ENCODE results near the gene RAD51B. TPM values are rescaled to one million over a fixed set of nuclear protein-coding genes. Genes with fewer than 3 reads are reported as not detected.

RAD51B gene
- total and polyA plus RNA-seq, 9 of the 15 experiments (the other 6 are each of a cell fraction or from before 2014, with no cell fraction given) = 8.5 to 17.3 (median 11.3) TPM

DNA sequence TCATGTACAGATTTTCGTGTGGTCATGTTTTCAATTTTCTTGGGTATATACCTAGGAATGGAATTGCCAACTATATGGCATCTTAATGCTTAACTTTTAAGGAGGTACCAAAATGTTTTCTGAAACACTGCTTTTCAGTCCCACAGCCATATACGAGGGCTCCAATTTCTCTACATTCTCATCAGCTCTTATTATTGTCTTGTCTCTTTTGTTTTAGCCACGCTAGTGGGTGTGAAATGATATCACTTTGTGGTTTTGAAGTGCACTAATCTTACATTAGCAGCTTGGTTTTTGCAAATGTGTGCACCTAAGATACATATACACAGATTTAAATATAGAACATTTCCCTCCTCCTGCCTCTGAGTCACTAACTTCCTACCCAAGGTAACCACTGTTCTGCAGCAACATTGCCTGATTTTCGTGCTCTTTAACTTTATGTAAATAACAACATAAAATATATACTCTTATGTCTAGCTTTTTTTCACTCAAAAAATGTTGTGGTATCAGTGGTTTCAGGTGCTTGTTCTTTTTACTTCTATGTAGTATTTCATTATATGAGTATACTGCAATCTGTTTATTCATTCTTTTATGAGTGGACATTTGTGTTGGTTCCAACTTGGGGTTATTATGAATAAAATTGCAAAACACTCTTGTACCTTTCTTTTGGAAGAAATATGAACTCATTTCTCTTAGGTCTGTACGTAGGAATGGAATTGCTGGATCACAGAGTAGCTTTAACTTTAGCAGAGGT, 900.2 kb downstream of the RAD51B start (continued):
- TF ChIP-seq SAFB2 (IDR thresholded peaks at IDR 0.05; ENCODE audit: borderline replicate concordance, low read depth, low read length, severe bottlenecking) (no peak), MAFK (IDR thresholded peaks at IDR 0.05; ENCODE audit: low read length) (no peak), CHD2 (IDR thresholded peaks at IDR 0.05; ENCODE audit: low read depth, low read length) (no peak), PHB2 (IDR thresholded peaks at IDR 0.05; ENCODE audit: low read depth) (peak; percentile 92), CC2D1A (IDR thresholded peaks at IDR 0.05) (peak; percentile 94), KDM5B (IDR thresholded peaks at IDR 0.05; ENCODE audit: insufficient replicate concordance, low read depth, low read length) (no peak), KDM2B (CRISPR knock-in tag; IDR thresholded peaks at IDR 0.05) (no peak), CBFA2T2 (conservative IDR thresholded peaks at IDR 0.05) (peak; percentile 96), DPF2 (IDR thresholded peaks at IDR 0.05) (peak; percentile 97), NR3C1 (CRISPR knock-in tag; IDR thresholded peaks at IDR 0.05) (no peak), FOXA3 (CRISPR knock-in tag; conservative IDR thresholded peaks at IDR 0.05 in 1 of 2, IDR thresholded peaks at IDR 0.05 in 1 of 2) (peak in 1 of 2 experiments; percentile 53; a peak in 2 of 4 replicates), RNF2 (IDR thresholded peaks at IDR 0.05) (peak; percentile 47; the same call in 1 of the 2 replicates), TEAD2 (tag; IDR thresholded peaks at IDR 0.05) (no peak), CEBPB (tag; IDR thresholded peaks at IDR 0.05) (no peak), BRD9 (IDR thresholded peaks at IDR 0.05; ENCODE audit: low read depth, partially characterized antibody) (peak; percentile 65), MEF2D (tag; conservative IDR thresholded peaks at IDR 0.05; ENCODE audit: low read depth) (peak; percentile 99), MCM2 (IDR thresholded peaks at IDR 0.05; ENCODE audit: low read depth) (no peak), PHTF2 (CRISPR knock-in tag; IDR thresholded peaks at IDR 0.05) (no peak), ZZZ3 (IDR thresholded peaks at IDR 0.05) (no peak), LEF1 (IDR thresholded peaks at IDR 0.05) (peak; percentile 87)
- TF ChIP-seq, protein P1, sequence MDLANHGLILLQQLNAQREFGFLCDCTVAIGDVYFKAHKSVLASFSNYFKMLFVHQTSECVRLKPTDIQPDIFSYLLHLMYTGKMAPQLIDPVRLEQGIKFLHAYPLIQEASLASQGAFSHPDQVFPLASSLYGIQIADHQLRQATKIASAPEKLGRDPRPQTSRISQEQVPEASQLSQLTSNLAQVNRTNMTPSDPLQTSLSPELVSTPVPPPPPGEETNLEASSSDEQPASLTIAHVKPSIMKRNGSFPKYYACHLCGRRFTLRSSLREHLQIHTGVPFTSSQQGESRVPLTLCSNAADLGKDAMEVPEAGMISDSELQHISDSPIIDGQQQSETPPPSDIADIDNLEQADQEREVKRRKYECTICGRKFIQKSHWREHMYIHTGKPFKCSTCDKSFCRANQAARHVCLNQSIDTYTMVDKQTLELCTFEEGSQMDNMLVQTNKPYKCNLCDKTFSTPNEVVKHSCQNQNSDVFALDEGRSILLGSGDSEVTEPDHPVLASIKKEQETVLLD (IDR thresholded peaks at IDR 0.05) = no peak
- TF ChIP-seq, protein P2, sequence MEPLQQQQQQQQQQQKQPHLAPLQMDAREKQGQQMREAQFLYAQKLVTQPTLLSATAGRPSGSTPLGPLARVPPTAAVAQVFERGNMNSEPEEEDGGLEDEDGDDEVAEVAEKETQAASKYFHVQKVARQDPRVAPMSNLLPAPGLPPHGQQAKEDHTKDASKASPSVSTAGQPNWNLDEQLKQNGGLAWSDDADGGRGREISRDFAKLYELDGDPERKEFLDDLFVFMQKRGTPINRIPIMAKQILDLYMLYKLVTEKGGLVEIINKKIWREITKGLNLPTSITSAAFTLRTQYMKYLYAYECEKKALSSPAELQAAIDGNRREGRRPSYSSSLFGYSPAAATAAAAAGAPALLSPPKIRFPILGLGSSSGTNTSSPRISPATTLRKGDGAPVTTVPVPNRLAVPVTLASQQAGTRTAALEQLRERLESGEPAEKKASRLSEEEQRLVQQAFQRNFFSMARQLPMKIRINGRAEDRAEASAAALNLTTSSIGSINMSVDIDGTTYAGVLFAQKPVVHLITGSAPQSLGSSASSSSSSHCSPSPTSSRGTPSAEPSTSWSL (CRISPR knock-in tag; IDR thresholded peaks at IDR 0.05; ENCODE audit: borderline replicate concordance) = no peak
- TF ChIP-seq, protein P3, sequence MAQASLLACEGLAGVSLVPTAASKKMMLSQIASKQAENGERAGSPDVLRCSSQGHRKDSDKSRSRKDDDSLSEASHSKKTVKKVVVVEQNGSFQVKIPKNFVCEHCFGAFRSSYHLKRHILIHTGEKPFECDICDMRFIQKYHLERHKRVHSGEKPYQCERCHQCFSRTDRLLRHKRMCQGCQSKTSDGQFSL (CRISPR knock-in tag; IDR thresholded peaks at IDR 0.05) = no peak
- TF ChIP-seq, protein P3 (tag; IDR thresholded peaks at IDR 0.05) = no peak
- TF ChIP-seq, protein P4, sequence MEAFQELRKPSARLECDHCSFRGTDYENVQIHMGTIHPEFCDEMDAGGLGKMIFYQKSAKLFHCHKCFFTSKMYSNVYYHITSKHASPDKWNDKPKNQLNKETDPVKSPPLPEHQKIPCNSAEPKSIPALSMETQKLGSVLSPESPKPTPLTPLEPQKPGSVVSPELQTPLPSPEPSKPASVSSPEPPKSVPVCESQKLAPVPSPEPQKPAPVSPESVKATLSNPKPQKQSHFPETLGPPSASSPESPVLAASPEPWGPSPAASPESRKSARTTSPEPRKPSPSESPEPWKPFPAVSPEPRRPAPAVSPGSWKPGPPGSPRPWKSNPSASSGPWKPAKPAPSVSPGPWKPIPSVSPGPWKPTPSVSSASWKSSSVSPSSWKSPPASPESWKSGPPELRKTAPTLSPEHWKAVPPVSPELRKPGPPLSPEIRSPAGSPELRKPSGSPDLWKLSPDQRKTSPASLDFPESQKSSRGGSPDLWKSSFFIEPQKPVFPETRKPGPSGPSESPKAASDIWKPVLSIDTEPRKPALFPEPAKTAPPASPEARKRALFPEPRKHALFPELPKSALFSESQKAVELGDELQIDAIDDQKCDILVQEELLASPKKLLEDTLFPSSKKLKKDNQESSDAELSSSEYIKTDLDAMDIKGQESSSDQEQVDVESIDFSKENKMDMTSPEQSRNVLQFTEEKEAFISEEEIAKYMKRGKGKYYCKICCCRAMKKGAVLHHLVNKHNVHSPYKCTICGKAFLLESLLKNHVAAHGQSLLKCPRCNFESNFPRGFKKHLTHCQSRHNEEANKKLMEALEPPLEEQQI (IDR thresholded peaks at IDR 0.05) = peak; percentile 90

Data from K562 (cell line).